Midbrain (tissue), 1 donor: ENCODE results near the gene GPR146.

ENCODE experiments used
- DNase-seq: peaks from one replicate; lab custom pipeline; 2025; lab: John Stamatoyannopoulos, UW

Gene GPR146

GRCh38 chr7:1011297-1012003 lies 32.9 kb upstream of the GPR146 start:
- no peak for DNase-seq

DNA sequence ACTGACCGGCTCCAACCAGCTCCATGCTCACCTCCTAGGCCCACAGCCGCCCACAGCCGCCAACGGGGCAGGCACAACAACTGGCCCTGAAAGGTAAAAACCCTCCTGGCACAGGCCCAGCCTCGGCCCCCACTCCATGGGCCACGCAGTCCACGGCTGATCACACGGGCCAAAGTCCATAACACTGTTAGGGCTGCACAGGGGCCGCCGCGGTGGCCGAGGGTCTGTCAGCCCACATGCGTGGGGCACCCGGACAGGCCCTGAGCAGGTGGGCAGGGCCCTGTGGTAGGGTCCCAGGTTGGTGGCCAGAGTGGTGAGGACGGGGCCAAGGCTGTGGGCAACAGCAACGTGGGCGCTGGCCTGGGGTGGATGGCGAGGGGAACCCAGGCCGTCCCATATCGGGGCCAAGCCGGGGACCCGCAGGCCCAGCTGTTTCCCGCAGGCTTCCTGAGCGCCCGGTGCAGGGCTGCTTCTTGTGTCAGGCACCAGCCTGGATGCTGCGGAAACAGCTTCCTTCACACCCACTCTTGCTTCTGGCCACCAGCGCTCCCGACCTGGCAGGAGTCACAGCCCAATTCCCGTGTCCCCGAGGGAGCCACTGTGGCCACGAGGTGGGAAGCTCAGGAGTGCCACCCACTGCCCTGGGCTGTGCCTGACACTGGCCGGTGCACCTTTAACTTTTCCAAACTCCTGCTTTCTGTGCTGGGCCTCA lies 32.2 kb upstream of the GPR146 start:
- DNase-seq = no peak

DNA sequence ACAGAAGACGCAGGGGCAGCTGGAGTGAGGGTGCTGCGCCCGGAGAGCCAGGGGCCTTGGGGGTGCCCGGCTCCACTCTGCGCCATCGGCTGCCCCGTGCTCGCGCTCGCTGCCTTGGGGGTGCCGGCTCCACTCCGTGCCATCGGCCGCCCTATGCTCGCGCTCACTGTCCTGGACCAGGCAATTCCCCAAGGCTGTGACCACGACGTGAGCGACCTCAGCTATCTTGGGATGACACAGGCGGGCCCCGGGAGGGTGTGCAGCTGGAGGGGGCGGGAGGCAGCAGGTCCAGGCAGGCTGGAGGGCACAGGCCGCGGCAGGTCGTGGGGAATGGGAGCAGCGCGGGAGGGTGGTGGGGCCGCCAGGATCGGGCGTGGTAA lies 31.6 kb upstream of the GPR146 start:
- DNase-seq = no peak

GRCh38 chr7:1013581-1013980 lies 30.8 kb upstream of the GPR146 start:
- DNase-seq = no peak

DNA sequence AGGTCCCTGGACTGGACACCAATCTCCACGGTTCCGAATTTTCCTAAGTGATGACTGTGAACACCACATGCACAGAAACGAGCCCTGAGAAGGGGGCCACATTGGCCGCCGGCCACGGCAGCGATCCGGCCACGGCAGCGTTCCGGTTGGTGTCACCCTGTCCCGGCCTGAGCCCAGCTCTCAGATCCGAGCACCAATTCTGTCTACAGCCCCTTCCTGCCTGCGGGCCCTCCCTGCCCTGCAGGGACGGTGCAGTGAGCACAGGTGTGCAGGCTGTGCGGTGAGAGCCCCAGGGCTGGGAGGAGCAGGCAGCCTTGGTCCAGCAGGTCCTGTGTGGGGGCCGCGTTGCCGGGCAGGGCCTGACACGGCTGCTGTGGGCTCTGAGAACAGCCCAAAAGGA lies 29.7 kb upstream of the GPR146 start:
- no peak for DNase-seq

DNA sequence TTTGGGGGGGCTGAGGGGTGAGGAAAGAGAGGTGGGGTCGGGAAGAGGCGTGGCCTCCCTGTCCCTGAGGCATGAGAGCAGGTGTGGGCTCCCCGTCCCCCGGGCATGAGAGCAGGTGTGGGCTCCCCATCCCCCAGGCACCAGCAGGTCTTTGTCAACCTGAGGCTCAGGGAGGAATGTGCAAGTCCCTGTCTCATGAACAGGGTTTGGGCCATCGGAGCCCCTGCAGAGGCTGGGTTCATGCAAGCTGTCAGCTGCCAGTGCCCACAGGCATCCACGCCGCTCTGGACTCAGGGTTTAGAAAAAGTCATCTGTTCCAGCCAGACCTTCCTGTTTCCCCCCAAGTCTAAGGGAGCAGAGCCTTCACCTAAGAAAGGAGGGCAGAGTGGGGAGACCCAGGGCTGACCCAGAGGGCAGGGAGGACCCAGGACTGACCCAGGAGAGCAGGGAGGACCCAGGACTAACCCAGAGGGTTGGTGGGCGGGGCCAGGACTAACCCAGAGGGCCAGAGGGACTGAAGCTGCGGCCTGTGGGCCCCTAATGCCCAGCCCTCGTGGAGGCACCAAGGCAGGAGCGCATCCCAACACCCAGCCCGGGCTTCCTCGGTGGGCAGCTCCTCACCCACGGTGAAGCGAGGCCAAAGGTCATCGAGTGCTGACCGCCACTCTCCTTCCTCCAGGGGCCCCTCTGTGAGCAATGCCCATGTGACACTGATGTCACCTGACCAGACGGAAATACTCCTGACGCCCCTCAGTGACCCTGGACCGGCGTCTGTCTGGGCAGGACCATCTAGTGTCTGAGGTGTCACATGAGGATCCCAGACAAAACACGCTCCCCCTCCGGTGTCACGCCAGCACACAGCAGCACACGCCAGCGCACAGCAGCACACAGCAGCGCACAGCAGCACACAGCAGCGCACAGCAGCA lies 28.9 kb upstream of the GPR146 start:
- DNase-seq = no peak

GRCh38 chr7:1016577-1017531 lies 27.5 kb upstream of the GPR146 start:
- DNase-seq = no peak

DNA sequence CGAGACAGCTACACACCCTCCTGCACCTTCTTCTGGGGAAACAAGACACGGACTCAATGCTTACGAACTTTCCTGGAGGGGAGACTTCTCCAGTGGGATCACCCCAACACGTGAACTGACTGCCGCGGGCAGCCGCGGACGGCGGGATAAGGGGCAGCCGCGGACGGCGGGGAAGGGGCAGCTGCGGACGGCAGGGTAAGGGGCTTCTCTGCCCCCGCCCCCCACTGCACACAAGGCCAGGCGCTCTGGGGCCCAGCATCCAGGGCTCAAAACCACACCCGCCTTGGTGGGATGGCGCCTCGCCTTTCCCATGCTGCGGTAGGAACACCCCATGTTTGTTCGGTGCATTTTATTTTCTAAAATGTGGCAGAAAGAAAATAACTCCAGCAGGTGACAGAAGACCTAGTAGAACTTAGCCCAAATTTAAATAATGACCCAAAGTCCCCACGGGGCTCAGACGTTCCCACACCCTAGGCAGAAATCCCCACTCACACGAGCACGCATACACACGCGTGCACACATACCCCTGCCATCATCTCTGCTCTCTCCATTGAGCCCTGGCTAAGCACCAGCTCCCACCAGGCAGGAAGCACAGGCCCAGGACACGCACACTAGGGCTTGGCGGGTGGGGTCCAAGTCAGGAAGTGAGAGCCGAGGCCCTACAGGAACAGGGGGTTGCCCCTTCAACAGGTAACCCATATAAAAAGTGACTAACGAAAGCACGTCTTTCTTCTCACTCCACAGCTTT lies 26.6 kb upstream of the GPR146 start:
- no peak for DNase-seq

- no peak for DNase-seq
Observed at GRCh38 chr7:1018334-1018695, 26.0 kb upstream of the GPR146 start.

DNA sequence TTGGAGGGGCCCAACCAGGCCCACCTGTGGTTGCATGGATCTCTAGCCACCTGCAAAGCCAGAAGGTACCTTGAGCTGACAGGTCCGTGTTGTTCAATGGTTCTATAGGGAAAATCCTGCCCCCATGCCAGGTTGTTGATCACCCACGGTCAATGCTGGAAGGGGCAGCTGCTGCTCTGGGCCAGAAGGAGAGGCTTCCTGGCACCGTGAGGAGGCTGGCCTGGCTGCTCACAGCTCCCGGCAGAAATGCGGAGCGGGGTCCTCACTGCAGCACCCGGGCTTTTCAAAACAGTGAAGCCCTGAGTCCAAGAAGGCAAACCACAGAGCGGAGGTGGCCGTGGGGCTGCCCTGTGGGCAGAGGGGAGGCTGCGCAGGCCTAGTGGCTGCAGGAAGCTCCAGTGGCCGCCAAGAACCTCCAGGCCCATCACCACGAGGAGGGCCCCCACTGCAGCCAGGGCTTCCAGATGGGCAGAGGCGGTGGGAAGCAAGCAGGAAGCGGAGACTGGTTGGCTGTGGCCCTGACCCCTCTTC lies 25.0 kb upstream of the GPR146 start:
- no peak for DNase-seq

- no peak for DNase-seq
Observed at GRCh38 chr7:1019789-1020610, 24.3 kb upstream of the GPR146 start.

- DNase-seq = no peak
Observed at GRCh38 chr7:1020849-1021251, 23.5 kb upstream of the GPR146 start.

- no peak for DNase-seq
Observed at GRCh38 chr7:1021366-1021765, 23.0 kb upstream of the GPR146 start.

DNA sequence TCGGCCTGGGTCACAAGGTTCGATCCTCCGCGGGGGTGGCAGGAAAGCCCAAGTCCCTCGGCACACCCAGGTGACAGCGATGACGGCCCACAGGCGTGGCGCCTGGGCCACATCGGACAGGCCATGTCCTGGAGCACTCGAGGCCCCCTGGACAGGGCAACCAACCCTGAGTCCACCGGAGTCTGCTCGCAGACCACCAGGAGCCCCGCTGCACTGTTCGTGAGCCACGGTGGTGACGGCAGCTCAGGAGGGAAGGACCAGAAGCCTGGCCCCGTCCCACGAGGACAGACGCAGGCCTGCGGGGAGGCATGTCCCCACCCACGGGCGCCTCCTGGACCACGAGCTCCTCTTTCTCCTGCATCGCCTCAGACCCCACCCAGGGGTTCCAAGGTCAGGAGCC lies 22.4 kb upstream of the GPR146 start:
- DNase-seq = no peak

GRCh38 chr7:1022356-1022755 lies 22.0 kb upstream of the GPR146 start:
- no peak for DNase-seq

GRCh38 chr7:1022801-1023465 lies 21.4 kb upstream of the GPR146 start:
- no peak for DNase-seq

GRCh38 chr7:1024331-1024841 lies 20.0 kb upstream of the GPR146 start:
- DNase-seq = no peak

DNA sequence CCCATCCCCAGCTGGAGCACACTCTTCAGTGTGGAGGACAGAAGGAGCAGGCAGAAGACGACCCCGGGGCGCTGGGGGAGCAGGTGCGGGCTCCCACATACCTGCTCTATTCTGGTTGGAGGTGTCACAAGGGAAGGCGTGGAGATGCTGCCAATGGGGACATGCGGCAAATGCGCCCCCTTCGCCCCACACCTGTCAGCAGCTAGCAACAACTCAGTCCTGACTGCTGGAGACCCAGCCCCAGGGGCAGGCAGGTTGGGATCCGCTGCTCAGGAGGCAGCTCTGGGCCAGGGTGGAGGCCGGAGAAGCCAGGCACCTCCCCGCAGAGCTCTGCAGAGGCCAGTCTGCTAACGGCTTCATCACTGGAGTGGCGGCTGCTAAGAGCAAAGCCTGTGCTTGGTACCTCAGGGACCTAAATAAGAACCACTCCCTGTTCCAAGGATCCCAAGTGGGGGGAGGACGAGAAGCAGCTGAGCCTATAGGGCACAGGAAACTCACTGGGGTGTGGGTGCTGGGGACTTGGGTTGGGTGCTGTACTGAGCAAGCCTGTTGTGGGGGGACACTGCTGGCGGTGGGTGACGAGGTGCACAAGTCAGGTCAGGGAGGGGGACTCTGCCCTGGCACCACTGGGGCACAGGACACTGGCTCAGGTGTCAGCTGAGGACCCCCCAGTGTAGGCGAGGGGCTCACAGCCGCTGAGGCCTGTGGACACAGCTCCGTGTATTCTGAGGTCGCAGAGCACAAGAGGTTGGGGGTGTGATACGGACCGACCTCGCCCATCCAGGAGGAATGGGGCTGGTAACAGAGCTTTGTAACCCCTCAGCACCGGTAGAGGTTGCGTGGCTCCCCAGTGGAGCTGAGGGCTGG lies 19.2 kb upstream of the GPR146 start:
- DNase-seq = no peak
